Astrocyte of the hippocampus (primary cell): Measurements from ENCODE around the gene RFLNA.
"Not testable (repeated sequence)": the region's sequence is repeated elsewhere in the genome, so short reads cannot be mapped to it uniquely, and the experiment has no call there.

Experiments
- DNase-seq: peaks from one replicate; pipeline ENCODE4 v3.0.0; 2011; ENCODE audit warnings: low read depth, low spot score

RFLNA gene

GRCh38 chr12:124319368-124320050, 24.6 kb downstream of the RFLNA start:
- DNase-seq = no peak

- peak; percentile 82 for DNase-seq
These were observed 26.2 kb downstream of the RFLNA start for GRCh38 chr12:124321040-124321481.

GRCh38 chr12:124321556-124322270, 26.8 kb downstream of the RFLNA start:
- peak; percentile 56 for DNase-seq

GRCh38 chr12:124322271-124322998, 27.5 kb downstream of the RFLNA start:
- DNase-seq = no peak

- not testable (repeated sequence) for DNase-seq
These were observed 28.1 kb downstream of the RFLNA start for GRCh38 chr12:124322999-124323328.

GRCh38 chr12:124323771-124324530, 29.1 kb downstream of the RFLNA start:
- peak; percentile 26 for DNase-seq

- no peak for DNase-seq
These were observed 30.2 kb downstream of the RFLNA start for GRCh38 chr12:124324803-124325705.

GRCh38 chr12:124326104-124326503, 31.2 kb downstream of the RFLNA start:
- no peak for DNase-seq

- DNase-seq = no peak
These were observed 32.0 kb downstream of the RFLNA start for GRCh38 chr12:124326871-124327270.

- DNase-seq = no peak
These were observed 32.6 kb downstream of the RFLNA start for GRCh38 chr12:124327362-124328043.

- no peak for DNase-seq
These were observed 33.2 kb downstream of the RFLNA start for GRCh38 chr12:124328116-124328515.

GRCh38 chr12:124328636-124329035, 33.7 kb downstream of the RFLNA start:
- no peak for DNase-seq

GRCh38 chr12:124332058-124332672, 37.3 kb downstream of the RFLNA start:
- no peak for DNase-seq

GRCh38 chr12:124332900-124333299, 38.0 kb downstream of the RFLNA start:
- DNase-seq = no peak

- no peak for DNase-seq
These were observed 38.8 kb downstream of the RFLNA start for GRCh38 chr12:124333724-124334123.

- DNase-seq = no peak
These were observed 39.4 kb downstream of the RFLNA start for GRCh38 chr12:124334266-124334665.

- no peak for DNase-seq
These were observed 40.1 kb downstream of the RFLNA start for GRCh38 chr12:124334976-124335375.

GRCh38 chr12:124335426-124336183, 40.7 kb downstream of the RFLNA start:
- no peak for DNase-seq

GRCh38 chr12:124336184-124336437, 41.2 kb downstream of the RFLNA start:
- no peak for DNase-seq
